ENCODE data around the gene TUT4. TPM values are rescaled to one million over a fixed set of nuclear protein-coding genes. Genes with fewer than 3 reads are reported as not detected.

The TUT4 gene
- total and polyA plus RNA-seq, 2 donors from 2014 or later = 19.7 to 47.8 TPM

GRCh38 chr1:52473039-52473438 is 79.9 kb downstream of the TUT4 start:
- FAIRE-seq (no peak), DNase-seq (no peak)
- H3K36me3 ChIP-seq (ENCODE audit: control insufficient read depth in 2 of 3, insufficient read depth in 3 of 3, low read length in 3 of 3) = peaks cover 0 to 5% (median 0%) of the 10 kb centered on the region in 3 donors
- no peaks in the 10 kb centered on the region for H3K27me3 ChIP-seq (ENCODE audit: control insufficient read depth, insufficient read depth, low read length)
- TF ChIP-seq CTCF (IDR thresholded peaks at IDR 0.05; ENCODE audit: borderline replicate concordance, extremely low read depth, insufficient read depth) = no peak
- intact Hi-C loops (cut with DNase I) = no loop called here
- no peak overlapping the region for H3K4me3 ChIP-seq (ENCODE audit: low read length in 3 of 3)
- no peak overlapping the region for H3K9ac ChIP-seq (ENCODE audit: low read length in 3 of 3)
- no peaks in the 10 kb centered on the region for H3K9me3 ChIP-seq (ENCODE audit: control insufficient read depth in 2 of 3, insufficient read depth in 1 of 3, low read length in 3 of 3)
- no peak overlapping the region for H3K27ac ChIP-seq (ENCODE audit: low read depth in 2 of 2, low read length in 2 of 2)
- no peaks in the 10 kb centered on the region for H3K4me1 ChIP-seq (ENCODE audit: control insufficient read depth in 2 of 3, insufficient read depth in 2 of 3, low read depth in 1 of 3, low read length in 3 of 3)

GRCh38 chr1:52472384-52472783 is 80.5 kb downstream of the TUT4 start:
- no peak for TF ChIP-seq CTCF (IDR thresholded peaks at IDR 0.05; ENCODE audit: borderline replicate concordance, extremely low read depth, insufficient read depth)
- Histone ChIP-seq H3K9ac (ENCODE audit: low read length in 3 of 3) (no peak overlapping the region), H3K4me3 (ENCODE audit: low read length in 3 of 3) (no peak overlapping the region), H3K27me3 (ENCODE audit: control insufficient read depth, insufficient read depth, low read length) (no peaks in the 10 kb centered on the region), H3K4me1 (ENCODE audit: control insufficient read depth in 2 of 3, insufficient read depth in 2 of 3, low read depth in 1 of 3, low read length in 3 of 3) (peaks cover 0 to under 1% (median 0%) of the 10 kb centered on the region in 3 donors), H3K36me3 (ENCODE audit: control insufficient read depth in 2 of 3, insufficient read depth in 3 of 3, low read length in 3 of 3) (peaks cover 0 to 5% (median 0%) of the 10 kb centered on the region in 3 donors), H3K9me3 (ENCODE audit: control insufficient read depth in 2 of 3, insufficient read depth in 1 of 3, low read length in 3 of 3) (no peaks in the 10 kb centered on the region), H3K27ac (ENCODE audit: low read depth in 2 of 2, low read length in 2 of 2) (no peak overlapping the region)
- no peak for DNase-seq
- intact Hi-C loops (cut with DNase I) = no loop called here
- no peak for FAIRE-seq

GRCh38 chr1:52469108-52469507 is 83.8 kb downstream of the TUT4 start:
- no peak overlapping the region for H3K4me3 ChIP-seq (ENCODE audit: low read length in 3 of 3)
- DNase-seq (no peak), FAIRE-seq (no peak)
- intact Hi-C loops (cut with DNase I) = no loop called here
- H3K36me3 ChIP-seq (ENCODE audit: control insufficient read depth in 2 of 3, insufficient read depth in 3 of 3, low read length in 3 of 3) = no peaks in the 10 kb centered on the region
- peaks cover 0 to 3% (median 0%) of the 10 kb centered on the region in 3 donors for H3K4me1 ChIP-seq (ENCODE audit: control insufficient read depth in 2 of 3, insufficient read depth in 2 of 3, low read depth in 1 of 3, low read length in 3 of 3)
- no peak overlapping the region for H3K27ac ChIP-seq (ENCODE audit: low read depth in 2 of 2, low read length in 2 of 2)
- TF ChIP-seq CTCF (IDR thresholded peaks at IDR 0.05; ENCODE audit: borderline replicate concordance, extremely low read depth, insufficient read depth) = no peak
- no peaks in the 10 kb centered on the region for H3K27me3 ChIP-seq (ENCODE audit: control insufficient read depth, insufficient read depth, low read length)
- no peaks in the 10 kb centered on the region for H3K9me3 ChIP-seq (ENCODE audit: control insufficient read depth in 2 of 3, insufficient read depth in 1 of 3, low read length in 3 of 3)
- H3K9ac ChIP-seq (ENCODE audit: low read length in 3 of 3) = no peak overlapping the region

GRCh38 chr1:52463891-52464290 is 89.0 kb downstream of the TUT4 start:
- Histone ChIP-seq H3K9me3 (ENCODE audit: control insufficient read depth in 2 of 3, insufficient read depth in 1 of 3, low read length in 3 of 3) (no peaks in the 10 kb centered on the region), H3K27ac (ENCODE audit: low read depth in 2 of 2, low read length in 2 of 2) (no peak overlapping the region), H3K4me3 (ENCODE audit: low read length in 3 of 3) (no peak overlapping the region), H3K4me1 (ENCODE audit: control insufficient read depth in 2 of 3, insufficient read depth in 2 of 3, low read depth in 1 of 3, low read length in 3 of 3) (peaks cover 0 to 3% (median 0%) of the 10 kb centered on the region in 3 donors), H3K36me3 (ENCODE audit: control insufficient read depth in 2 of 3, insufficient read depth in 3 of 3, low read length in 3 of 3) (no peaks in the 10 kb centered on the region), H3K27me3 (ENCODE audit: control insufficient read depth, insufficient read depth, low read length) (no peaks in the 10 kb centered on the region), H3K9ac (ENCODE audit: low read length in 3 of 3) (no peak overlapping the region)
- TF ChIP-seq CTCF (IDR thresholded peaks at IDR 0.05; ENCODE audit: borderline replicate concordance, extremely low read depth, insufficient read depth) = no peak
- intact Hi-C loops (cut with DNase I) = no loop called here
- DNase-seq = no peak
- FAIRE-seq = no peak

All from kidney (tissue), 14 donors.